GM21390 (cell line): Measurements from ENCODE around the gene TMED4.

Source experiments
- ATAC-seq: cut with Tn5 transposase; IDR thresholded peaks from one replicate; pipeline ENCODE4 v1.9.1; 2021; ENCODE audit not compliant: unreplicated experiment

TMED4 gene

GRCh38 chr7:44541028-44541869 is 40.8 kb downstream of the TMED4 start, which contains the start of gene NPC1L1:
Gene NPC1L1, minus strand, starts transcription at chr7:44541330. Its CDS starts 71 bp downstream, at chr7:44541259.
- ATAC-seq = no peak

- no peak for ATAC-seq
Measured at GRCh38 chr7:44540592-44541027, 41.4 kb downstream of the TMED4 start.

- no peak for ATAC-seq
Measured at GRCh38 chr7:44539669-44540506, 42.1 kb downstream of the TMED4 start.

- no peak for ATAC-seq
Measured at GRCh38 chr7:44538798-44539668, 43.0 kb downstream of the TMED4 start.

GRCh38 chr7:44538093-44538797 is 43.8 kb downstream of the TMED4 start:
- ATAC-seq = no peak

- ATAC-seq = no peak
Measured at GRCh38 chr7:44537442-44537841, 44.6 kb downstream of the TMED4 start.

GRCh38 chr7:44536090-44536489 is 45.9 kb downstream of the TMED4 start:
- no peak for ATAC-seq

GRCh38 chr7:44535348-44536064 is 46.5 kb downstream of the TMED4 start:
- ATAC-seq = no peak

GRCh38 chr7:44534501-44534900 is 47.5 kb downstream of the TMED4 start:
- peak; percentile 60 for ATAC-seq

- no peak for ATAC-seq
Measured at GRCh38 chr7:44534087-44534486, 47.9 kb downstream of the TMED4 start.

GRCh38 chr7:44533301-44534055 is 48.6 kb downstream of the TMED4 start:
- no peak for ATAC-seq

- ATAC-seq = no peak
Measured at GRCh38 chr7:44531421-44532380, 50.3 kb downstream of the TMED4 start.

- no peak for ATAC-seq
Measured at GRCh38 chr7:44530990-44531389, 51.0 kb downstream of the TMED4 start.
